Stimulated activated CD8-positive, alpha-beta memory T cell treated with anti-CD3 and anti-CD28 coated beads, Interleukin-4, amount 100 ng/mL, for 24 hours (primary cell): ENCODE data around the gene ODC1.
"Not testable (repeated sequence)": the region's sequence is repeated elsewhere in the genome, so short reads cannot be mapped to it uniquely, and the experiment has no call there.

Source experiments
- DNase-seq: peaks from one replicate; pipeline ENCODE4 v3.0.0-alpha.2; 2020; ENCODE audit warnings: low read depth

ODC1 gene

GRCh38 chr2:10478298-10478625 lies 30.1 kb upstream of the ODC1 start:
- no peak for DNase-seq

- no peak for DNase-seq
Measured at GRCh38 chr2:10477443-10478297, 29.5 kb upstream of the ODC1 start.

DNA sequence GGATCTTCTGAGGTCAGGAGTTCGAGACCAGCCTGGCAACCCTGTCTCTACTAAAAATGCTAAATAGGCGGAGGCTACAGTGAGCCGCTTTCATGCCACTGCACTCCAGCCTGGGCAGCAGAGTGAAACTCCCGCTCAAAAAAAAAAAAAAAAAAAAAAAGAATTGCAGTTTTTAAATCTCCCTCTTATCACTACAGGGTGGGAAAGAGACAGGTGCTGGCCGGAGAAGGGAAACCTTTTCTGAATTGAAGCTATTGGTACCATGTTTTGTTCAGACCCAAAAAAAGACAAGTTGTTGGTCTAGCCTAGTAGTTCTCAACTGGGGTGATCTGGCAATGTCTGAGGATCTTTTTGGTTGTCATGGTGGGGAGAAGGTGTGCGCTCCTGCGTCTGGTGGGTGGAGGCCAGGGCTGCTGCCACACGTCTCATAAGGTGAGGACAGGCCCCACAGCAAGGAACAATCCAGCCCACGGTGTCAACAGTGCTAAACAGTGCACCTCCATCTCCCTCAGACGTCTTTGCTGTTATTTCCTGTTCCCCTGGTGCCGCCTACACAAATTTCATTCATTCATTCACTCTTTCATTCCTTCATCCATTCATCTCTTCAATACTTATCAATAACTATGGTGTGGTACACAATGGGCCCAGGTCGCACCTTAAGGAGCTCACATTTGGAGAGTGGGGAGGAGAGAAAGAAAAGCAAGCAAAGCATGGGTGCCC lies 28.8 kb upstream of the ODC1 start:
- no peak for DNase-seq

GRCh38 chr2:10475811-10476660 lies 27.9 kb upstream of the ODC1 start:
- no peak for DNase-seq

- DNase-seq = no peak
Measured at GRCh38 chr2:10475221-10475722, 27.1 kb upstream of the ODC1 start.

- no peak for DNase-seq
Measured at GRCh38 chr2:10473121-10473756, 25.1 kb upstream of the ODC1 start.

GRCh38 chr2:10471955-10472354 lies 23.8 kb upstream of the ODC1 start:
- DNase-seq = no peak

DNA sequence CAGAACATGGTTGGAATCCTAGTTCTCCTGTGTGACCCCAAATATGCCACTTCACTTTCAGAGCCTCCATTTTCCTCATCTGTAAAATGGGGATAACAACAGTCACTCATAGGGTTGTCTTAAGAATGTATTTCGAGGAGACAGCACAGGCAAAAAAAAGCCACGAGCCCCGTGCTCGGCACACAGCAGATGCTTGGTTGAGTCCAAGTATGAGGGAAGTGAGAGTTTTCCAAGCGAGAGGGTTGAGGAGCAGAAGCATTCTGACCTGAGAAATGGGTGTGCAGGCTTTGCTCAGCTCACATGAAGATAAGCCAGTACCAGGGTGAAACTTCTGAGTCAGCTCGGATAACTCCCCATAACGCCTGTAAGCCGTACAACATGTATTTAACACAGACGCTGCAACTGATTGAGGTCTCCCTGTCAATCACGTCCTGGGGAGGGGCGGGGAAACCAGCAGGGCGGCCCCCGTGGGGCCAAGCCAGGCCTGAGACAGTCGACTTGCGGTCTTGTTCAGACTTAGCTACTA lies 23.0 kb upstream of the ODC1 start:
- no peak for DNase-seq

- no peak for DNase-seq
Measured at GRCh38 chr2:10469955-10470608, 22.0 kb upstream of the ODC1 start.

DNA sequence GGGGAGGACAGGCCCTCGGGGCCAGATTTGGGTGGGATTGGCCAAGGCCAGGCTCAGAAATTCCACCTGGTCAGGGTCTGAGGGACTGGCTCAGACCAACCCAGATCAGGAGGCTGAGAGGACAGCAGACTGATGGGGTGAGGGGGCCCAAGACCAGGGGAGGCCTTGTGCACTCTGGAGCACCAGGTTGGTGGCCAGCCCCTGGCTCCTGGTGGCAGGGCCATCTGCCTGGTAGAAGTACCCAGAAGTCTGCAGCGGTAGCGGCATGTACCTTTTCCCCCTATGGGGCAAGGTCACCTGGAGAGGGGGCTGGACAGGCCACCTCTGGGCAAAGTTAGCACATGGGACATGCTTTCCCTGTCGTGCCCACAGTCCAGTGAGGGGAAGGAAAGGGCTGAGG lies 21.2 kb upstream of the ODC1 start:
- DNase-seq = no peak

- DNase-seq = no peak
Measured at GRCh38 chr2:10467401-10467800, 19.3 kb upstream of the ODC1 start.

- no peak for DNase-seq
Measured at GRCh38 chr2:10466801-10467200, 18.7 kb upstream of the ODC1 start.

GRCh38 chr2:10465910-10466309 lies 17.8 kb upstream of the ODC1 start:
- no peak for DNase-seq

DNA sequence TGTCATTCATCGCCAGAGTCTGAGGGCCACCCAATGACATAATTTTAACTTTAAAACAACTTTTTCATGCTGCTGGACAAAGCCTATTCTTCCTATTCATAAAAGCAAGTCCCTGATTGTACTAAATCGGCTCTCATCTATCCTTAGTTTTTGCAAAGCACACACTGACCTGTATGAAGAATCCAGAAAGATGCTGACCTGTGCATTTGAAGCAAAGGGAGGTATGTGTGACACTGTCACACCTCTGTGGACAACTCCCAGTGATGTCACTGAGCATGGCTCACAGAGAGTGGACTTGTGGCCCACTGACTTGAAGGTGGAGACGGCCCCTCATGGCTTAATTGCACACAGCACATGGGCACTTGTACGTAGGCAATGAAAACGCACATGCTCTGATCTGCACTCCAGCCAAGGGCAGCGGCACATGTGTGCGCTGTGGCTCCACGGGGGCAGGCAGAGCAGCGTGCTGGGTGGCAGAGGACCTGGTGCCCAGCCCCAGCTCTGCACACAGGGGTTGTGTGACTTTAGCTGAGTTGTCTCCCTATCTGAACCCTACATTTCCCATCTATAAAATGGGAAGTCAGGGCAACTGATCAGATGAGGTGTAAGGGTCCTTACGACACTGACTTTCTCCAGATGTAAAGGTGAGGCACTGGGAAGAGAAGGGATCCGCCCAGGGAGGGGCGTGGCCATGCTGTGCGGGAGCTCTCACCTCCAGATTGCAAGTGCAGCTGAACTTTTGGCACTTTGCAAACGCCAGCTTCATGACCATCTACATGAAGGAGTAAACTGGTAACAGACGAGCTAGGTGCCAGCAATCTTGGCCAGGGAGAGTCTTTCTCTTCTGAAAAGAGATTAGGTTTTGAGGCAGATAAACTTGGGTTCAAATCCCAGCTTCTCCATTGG lies 14.3 kb upstream of the ODC1 start:
- no peak for DNase-seq

GRCh38 chr2:10460366-10460796 lies 12.3 kb upstream of the ODC1 start:
- DNase-seq = no peak

DNA sequence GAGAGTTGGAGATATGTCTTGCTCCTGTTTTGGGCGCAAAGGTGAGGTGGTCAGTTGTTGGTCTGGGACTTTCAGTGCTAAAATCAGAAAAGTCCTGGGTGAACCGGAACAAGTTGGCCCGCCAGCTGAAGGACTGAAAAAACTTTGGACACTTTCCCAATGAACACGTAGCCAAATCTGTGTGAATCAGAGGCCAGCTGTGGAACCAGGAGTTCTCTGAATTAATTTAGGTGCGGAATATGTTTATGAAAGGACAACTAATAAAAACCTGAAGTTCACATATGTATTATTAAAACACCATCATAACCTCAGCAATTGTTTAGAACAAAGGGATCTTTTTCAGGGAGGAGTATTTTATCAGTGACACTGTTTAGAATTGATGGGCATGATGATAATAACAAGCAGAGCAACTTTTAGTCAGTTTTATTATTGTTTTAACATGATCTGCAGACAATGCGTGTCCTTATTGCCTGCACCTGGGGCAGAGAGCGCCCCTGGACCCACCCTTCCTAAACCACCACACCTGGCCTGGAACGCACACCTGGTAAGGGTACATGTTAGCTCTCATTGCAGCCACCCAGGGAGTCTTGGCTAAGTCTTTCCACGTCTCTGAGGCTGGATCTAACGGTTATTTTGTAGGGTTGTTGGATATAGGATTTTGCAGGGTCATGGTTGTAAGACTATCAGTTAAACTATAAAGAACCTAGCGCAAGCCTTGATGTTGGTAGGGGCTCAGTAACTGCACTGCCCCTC lies 9.9 kb upstream of the ODC1 start:
- no peak for DNase-seq

DNA sequence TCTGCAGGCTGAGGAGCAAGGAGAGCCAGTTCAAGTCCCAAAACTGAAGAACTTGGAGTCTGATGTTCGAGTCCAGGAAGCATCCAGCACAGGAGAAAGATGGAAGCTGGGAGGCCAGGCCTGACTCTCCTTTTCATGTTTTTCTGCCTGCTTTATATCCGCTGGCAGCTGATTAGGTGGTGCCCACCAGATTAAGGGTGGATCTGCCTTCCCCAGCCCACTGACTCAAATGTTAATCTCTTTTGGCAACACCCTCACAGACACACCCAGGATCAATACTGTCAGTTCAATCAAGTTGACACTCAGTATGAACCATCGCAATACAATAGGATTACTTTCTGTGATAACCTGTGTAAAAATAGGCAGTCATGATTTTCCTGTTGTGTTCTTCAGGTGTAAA lies 9.1 kb upstream of the ODC1 start:
- not testable (repeated sequence) for DNase-seq

- no peak for DNase-seq
Measured at GRCh38 chr2:10454505-10454904, 6.4 kb upstream of the ODC1 start.

GRCh38 chr2:10453905-10454298 lies 5.8 kb upstream of the ODC1 start:
- no peak for DNase-seq
